GM12878 (cell line): ENCODE results near the gene ANP32B. TPM values are rescaled to one million over a fixed set of nuclear protein-coding genes. Genes with fewer than 3 reads are reported as not detected.
A peak's percentile ranks its signal among the peaks of the same experiment; 100 is the strongest.

ENCODE experiments used
- ASH2L ChIP-seq: fragments of 300-600, 200-600 bp; sonication (generic); IDR thresholded peaks from 2 replicates; pipeline ENCODE4 v1.6.1; 2017; ENCODE audit warnings: low read depth, mild to moderate bottlenecking, borderline replicate concordance
- BRCA1 ChIP-seq: IDR thresholded peaks from 2 replicates; pipeline ENCODE4 v1.6.1; 2011; ENCODE audit warnings: low read depth, low read length, improper control_type of control experiment
- CHD4 ChIP-seq: fragments of 200-600 bp; sonication (generic); IDR thresholded peaks from 2 replicates; pipeline ENCODE4 v1.6.1; 2016; ENCODE audit warnings: mild to moderate bottlenecking
- ELK1 ChIP-seq: IDR thresholded peaks from 2 replicates; pipeline ENCODE4 v1.6.1; 2012; ENCODE audit warnings: low read depth, low read length, improper control_type of control experiment
- ETV6 ChIP-seq, 2 experiments: fragments of 450-650 bp in 1 of 2; IDR thresholded peaks in 1 of 2; conservative IDR thresholded peaks in 1 of 2; 2 replicates each; pipeline ENCODE4 v1.6.1; 2014; ENCODE audit warnings: antibody characterized with exemption in 1 of 2, borderline replicate concordance in 1 of 2, low read depth in 1 of 2, mild to moderate bottlenecking in 1 of 2, moderate library complexity in 1 of 2
- FOS ChIP-seq: IDR thresholded peaks from 3 replicates; pipeline ENCODE4 v1.6.1; 2011; ENCODE audit warnings: borderline replicate concordance; ENCODE audit not compliant: insufficient read length; ENCODE audit errors: extremely low read depth
- JUNB ChIP-seq: IDR thresholded peaks from 2 replicates; pipeline ENCODE4 v1.6.1; 2016; ENCODE audit warnings: antibody characterized with exemption, mild to moderate bottlenecking
- MTA3 ChIP-seq: IDR thresholded peaks from 2 replicates; pipeline ENCODE4 v1.6.1; 2012; ENCODE audit warnings: low read length, inconsistent platforms, borderline replicate concordance
- MXI1 ChIP-seq: fragments of 150-350 bp; IDR thresholded peaks from 2 replicates; pipeline ENCODE4 v1.6.1; 2011; ENCODE audit warnings: low read depth, mild to moderate bottlenecking, inconsistent platforms, low read length, improper control_type of control experiment
- NR2C2 ChIP-seq: IDR thresholded peaks from 2 replicates; pipeline ENCODE4 v1.6.1; 2011; ENCODE audit warnings: borderline replicate concordance, low read depth; ENCODE audit not compliant: control insufficient read depth, insufficient read length
- PRDM15 ChIP-seq: fragments of 450-650 bp; formaldehyde crosslinking; IDR thresholded peaks from 2 replicates; pipeline ENCODE4 v1.4.0; 2020; ENCODE audit warnings: mild to moderate bottlenecking, moderate library complexity
- RELA ChIP-seq: fragments of 450-650 bp; IDR thresholded peaks from 2 replicates; pipeline ENCODE4 v1.8.0; 2014; ENCODE audit warnings: borderline replicate concordance; ENCODE audit not compliant: partially characterized antibody
- SMAD1 ChIP-seq: fragments of 450-650 bp; IDR thresholded peaks from 2 replicates; pipeline ENCODE4 v1.6.1; 2018; ENCODE audit warnings: mild to moderate bottlenecking, low read depth; ENCODE audit not compliant: partially characterized antibody
- SRF ChIP-seq, 2 experiments: IDR thresholded peaks; 2 replicates each; pipeline ENCODE4 v1.6.1; 2011; ENCODE audit warnings: low read depth in 2 of 2, low read length in 2 of 2, mild to moderate bottlenecking in 1 of 2, moderate library complexity in 1 of 2
- TBL1XR1 ChIP-seq: IDR thresholded peaks from 2 replicates; pipeline ENCODE4 v1.6.1; 2012; ENCODE audit warnings: low read depth, low read length, improper control_type of control experiment
- TCF3 ChIP-seq: IDR thresholded peaks from 2 replicates; pipeline ENCODE4 v1.6.1; 2012; ENCODE audit warnings: low read depth, mild to moderate bottlenecking, low read length, borderline replicate concordance; ENCODE audit not compliant: insufficient read depth
- ZNF207 ChIP-seq: fragments of 450-650 bp; IDR thresholded peaks from 2 replicates; pipeline ENCODE4 v1.6.1; 2014; ENCODE audit warnings: antibody characterized with exemption, mild to moderate bottlenecking, borderline replicate concordance
- ZNF274 ChIP-seq: IDR thresholded peaks from one replicate; pipeline ENCODE4 v1.8.0; 2011; ENCODE audit not compliant: insufficient read length, insufficient read depth
- polyA plus RNA-seq, 11 experiments: library from polyadenylated mRNA; depleted of rRNA in 4 of 11; unstranded in 6 of 11; stranded (reverse) in 5 of 11; fragments of >200 nt; fragmentation: Nextera tagmentation in 4 of 11; fragmentation: Illumina TruSeq in 1 of 11; extraction: Ambion mirVana in 4 of 11; extraction: Trizol in 1 of 11; gene quantifications; 1 replicate in 1 of 11; 2 replicates in 10 of 11; pipeline versions ENCODE4 v1.2.1 to v1.2.3, GENCODE V29; 2011 to 2016; ENCODE audit warnings: inconsistent platforms in 2 of 11, missing spikeins in 2 of 11, low read depth in 1 of 11
- total RNA-seq, 4 experiments: library from RNA; depleted of rRNA in 3 of 4; stranded (reverse); fragments of >200 nt in 3 of 4; fragmentation: Illumina TruSeq in 1 of 4; extraction: Trizol in 1 of 4; gene quantifications; 2 replicates each; pipeline versions ENCODE4 v1.2.1 to v1.2.3, GENCODE V29; 2013 to 2021
- TF ChIP-seq, protein P1 (sequence below): fragments of 450-650 bp; IDR thresholded peaks from 2 replicates; pipeline ENCODE4 v1.6.1; 2017; ENCODE audit warnings: antibody characterized with exemption, mild to moderate bottlenecking, moderate library complexity
- TF ChIP-seq, protein P2 (sequence below): fragments of 450-650 bp; IDR thresholded peaks from 2 replicates; pipeline ENCODE4 v1.6.1; 2016; ENCODE audit warnings: mild to moderate bottlenecking

Gene ANP32B
- total and polyA plus RNA-seq, 10 of the 15 experiments (the other 5 are each of a cell fraction or from before 2014, with no cell fraction given), result 24.5 to 419 (median 171) TPM

- TF ChIP-seq, protein P1, sequence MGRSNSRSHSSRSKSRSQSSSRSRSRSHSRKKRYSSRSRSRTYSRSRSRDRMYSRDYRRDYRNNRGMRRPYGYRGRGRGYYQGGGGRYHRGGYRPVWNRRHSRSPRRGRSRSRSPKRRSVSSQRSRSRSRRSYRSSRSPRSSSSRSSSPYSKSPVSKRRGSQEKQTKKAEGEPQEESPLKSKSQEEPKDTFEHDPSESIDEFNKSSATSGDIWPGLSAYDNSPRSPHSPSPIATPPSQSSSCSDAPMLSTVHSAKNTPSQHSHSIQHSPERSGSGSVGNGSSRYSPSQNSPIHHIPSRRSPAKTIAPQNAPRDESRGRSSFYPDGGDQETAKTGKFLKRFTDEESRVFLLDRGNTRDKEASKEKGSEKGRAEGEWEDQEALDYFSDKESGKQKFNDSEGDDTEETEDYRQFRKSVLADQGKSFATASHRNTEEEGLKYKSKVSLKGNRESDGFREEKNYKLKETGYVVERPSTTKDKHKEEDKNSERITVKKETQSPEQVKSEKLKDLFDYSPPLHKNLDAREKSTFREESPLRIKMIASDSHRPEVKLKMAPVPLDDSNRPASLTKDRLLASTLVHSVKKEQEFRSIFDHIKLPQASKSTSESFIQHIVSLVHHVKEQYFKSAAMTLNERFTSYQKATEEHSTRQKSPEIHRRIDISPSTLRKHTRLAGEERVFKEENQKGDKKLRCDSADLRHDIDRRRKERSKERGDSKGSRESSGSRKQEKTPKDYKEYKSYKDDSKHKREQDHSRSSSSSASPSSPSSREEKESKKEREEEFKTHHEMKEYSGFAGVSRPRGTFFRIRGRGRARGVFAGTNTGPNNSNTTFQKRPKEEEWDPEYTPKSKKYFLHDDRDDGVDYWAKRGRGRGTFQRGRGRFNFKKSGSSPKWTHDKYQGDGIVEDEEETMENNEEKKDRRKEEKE, result no peak
- TF ChIP-seq ZNF274 (no peak), SRF (IDR thresholded peaks at IDR 0.05; ENCODE audit: low read depth in 2 of 2, low read length in 2 of 2) (no peak), RELA (no peak), TBL1XR1 (no peak), PRDM15 (CRISPR knock-in tag) (no peak), JUNB (no peak), NR2C2 (no peak), TCF3 (no peak), ETV6 (conservative IDR thresholded peaks at IDR 0.05 in 1 of 2, IDR thresholded peaks at IDR 0.05 in 1 of 2; ENCODE audit: borderline replicate concordance in 1 of 2, low read depth in 1 of 2) (no peak), CHD4 (no peak), ELK1 (no peak), SMAD1 (no peak), MTA3 (no peak), ASH2L (no peak), ZNF207 (no peak), MXI1 (peak; percentile 57; the same call in 1 of the 2 replicates), BRCA1 (no peak), FOS (no peak)
- TF ChIP-seq, protein P2, sequence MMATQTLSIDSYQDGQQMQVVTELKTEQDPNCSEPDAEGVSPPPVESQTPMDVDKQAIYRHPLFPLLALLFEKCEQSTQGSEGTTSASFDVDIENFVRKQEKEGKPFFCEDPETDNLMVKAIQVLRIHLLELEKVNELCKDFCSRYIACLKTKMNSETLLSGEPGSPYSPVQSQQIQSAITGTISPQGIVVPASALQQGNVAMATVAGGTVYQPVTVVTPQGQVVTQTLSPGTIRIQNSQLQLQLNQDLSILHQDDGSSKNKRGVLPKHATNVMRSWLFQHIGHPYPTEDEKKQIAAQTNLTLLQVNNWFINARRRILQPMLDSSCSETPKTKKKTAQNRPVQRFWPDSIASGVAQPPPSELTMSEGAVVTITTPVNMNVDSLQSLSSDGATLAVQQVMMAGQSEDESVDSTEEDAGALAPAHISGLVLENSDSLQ, result peak; percentile 91
These were observed 62.4 kb downstream of the ANP32B start (continued) for GRCh38 chr9:98045234-98046179.
